H9 (cell line): ENCODE measurements around the gene PAMR1. TPM values are rescaled to one million over a fixed set of nuclear protein-coding genes. Genes with fewer than 3 reads are reported as not detected.

Experiments used
- DNase-seq: peaks from one replicate; pipeline ENCODE4 v3.0.0-alpha.2; 2017
- H2AFZ ChIP-seq: one replicate; pipeline ENCODE4 v1.6.1; 2013; ENCODE audit warnings: mild to moderate bottlenecking, low read length, control low read depth, moderate library complexity
- H2AK5ac ChIP-seq: 2 replicates; pipeline ENCODE4 v1.6.1; 2013; ENCODE audit warnings: low read length, control low read depth, mixed read lengths; ENCODE audit not compliant: insufficient read length
- H2BK120ac ChIP-seq: one replicate; pipeline ENCODE4 v1.6.1; 2013; ENCODE audit warnings: low read depth, mild to moderate bottlenecking, low read length, control low read depth, inconsistent platforms; ENCODE audit not compliant: poor library complexity, severe bottlenecking
- H2BK12ac ChIP-seq: 2 replicates; pipeline ENCODE4 v1.6.1; 2013; ENCODE audit warnings: low read length, control low read depth, mixed read lengths, low read depth; ENCODE audit not compliant: insufficient read length
- H2BK15ac ChIP-seq: 2 replicates; pipeline ENCODE4 v1.6.1; 2013; ENCODE audit warnings: low read depth, low read length, control low read depth
- H2BK20ac ChIP-seq: one replicate; pipeline ENCODE4 v1.6.1; 2013; ENCODE audit warnings: low read depth, mild to moderate bottlenecking, low read length, control low read depth, inconsistent platforms; ENCODE audit not compliant: poor library complexity, severe bottlenecking
- H2BK5ac ChIP-seq: 2 replicates; pipeline ENCODE4 v1.6.1; 2013; ENCODE audit warnings: low read length, control low read depth, mixed read lengths; ENCODE audit not compliant: insufficient read length
- H3K14ac ChIP-seq: 2 replicates; pipeline ENCODE4 v1.6.1; 2013; ENCODE audit warnings: low read length, control low read depth; ENCODE audit not compliant: insufficient read depth
- H3K18ac ChIP-seq: 2 replicates; pipeline ENCODE4 v1.6.1; 2013; ENCODE audit warnings: low read depth, mild to moderate bottlenecking, mixed read lengths, low read length, control low read depth; ENCODE audit not compliant: insufficient read length
- H3K23ac ChIP-seq: 2 replicates; pipeline ENCODE4 v1.6.1; 2013; ENCODE audit warnings: low read length, control low read depth, mixed read lengths, low read depth; ENCODE audit not compliant: insufficient read length
- H3K23me2 ChIP-seq: 2 replicates; pipeline ENCODE4 v1.6.1; 2013; ENCODE audit warnings: low read depth, mild to moderate bottlenecking, mixed read lengths, low read length, control low read depth; ENCODE audit not compliant: insufficient read length, poor library complexity, severe bottlenecking
- H3K27ac ChIP-seq: 2 replicates; pipeline ENCODE4 v1.5.1; 2013; ENCODE audit warnings: low read length, control low read depth, mixed read lengths, low read depth; ENCODE audit not compliant: insufficient read length
- H3K27me3 ChIP-seq: 2 replicates; pipeline ENCODE4 v1.6.1; 2013; ENCODE audit warnings: low read length, control low read depth, inconsistent platforms; ENCODE audit not compliant: insufficient read depth
- H3K4ac ChIP-seq: 2 replicates; pipeline ENCODE4 v1.6.1; 2013; ENCODE audit warnings: low read depth, mild to moderate bottlenecking, control low read depth, inconsistent platforms, low read length, moderate library complexity
- H3K4me1 ChIP-seq: 2 replicates; pipeline ENCODE4 v1.6.1; 2013; ENCODE audit warnings: low read length, control low read depth, inconsistent platforms; ENCODE audit not compliant: insufficient read depth
- H3K4me2 ChIP-seq: 2 replicates; pipeline ENCODE4 v1.6.1; 2013; ENCODE audit warnings: low read length, control low read depth, mixed read lengths; ENCODE audit not compliant: insufficient read length, insufficient read depth
- H3K56ac ChIP-seq: 2 replicates; pipeline ENCODE4 v1.6.1; 2013; ENCODE audit warnings: low read depth, mild to moderate bottlenecking, mixed read lengths, low read length, control low read depth; ENCODE audit not compliant: insufficient read length
- H3K79me1 ChIP-seq: 2 replicates; pipeline ENCODE4 v1.6.1; 2013; ENCODE audit warnings: low read depth, mild to moderate bottlenecking, moderate library complexity, low read length, control low read depth, inconsistent platforms; ENCODE audit not compliant: insufficient read depth, poor library complexity, severe bottlenecking
- H3K79me2 ChIP-seq: 2 replicates; pipeline ENCODE4 v1.6.1; 2013; ENCODE audit warnings: low read length, control low read depth, inconsistent platforms; ENCODE audit not compliant: insufficient read depth
- H3K9ac ChIP-seq: 2 replicates; pipeline ENCODE4 v1.6.1; 2013; ENCODE audit warnings: low read length, control low read depth, mixed read lengths; ENCODE audit not compliant: insufficient read length; ENCODE audit errors: extremely low read depth
- H3K9me3 ChIP-seq: one replicate; pipeline ENCODE4 v1.6.1; 2013; ENCODE audit warnings: low read depth, low read length, inconsistent platforms; ENCODE audit not compliant: control insufficient read depth
- H3T11ph ChIP-seq: one replicate; pipeline ENCODE4 v1.6.1; 2013; ENCODE audit warnings: mild to moderate bottlenecking, low read length, control low read depth, inconsistent platforms
- H4K20me1 ChIP-seq: one replicate; pipeline ENCODE4 v1.6.1; 2013; ENCODE audit not compliant: control insufficient read depth, insufficient read length, insufficient read depth
- H4K5ac ChIP-seq: 2 replicates; pipeline ENCODE4 v1.6.1; 2013; ENCODE audit warnings: low read depth, mild to moderate bottlenecking, mixed read lengths, low read length, control low read depth; ENCODE audit not compliant: insufficient read length
- H4K8ac ChIP-seq: replicated peaks from 2 replicates; pipeline ENCODE4 v1.6.1; 2013; ENCODE audit warnings: low read length, control low read depth, mixed read lengths, low read depth; ENCODE audit not compliant: insufficient read length
- H4K91ac ChIP-seq: 2 replicates; pipeline ENCODE4 v1.6.1; 2013; ENCODE audit warnings: low read depth, mild to moderate bottlenecking, moderate library complexity, mixed read lengths, low read length, control low read depth; ENCODE audit not compliant: insufficient read length
- H3K27ac Mint-ChIP-seq, 3 experiments: 2 replicates in 2 of 3; 3 replicates in 1 of 3; pipeline ENCODE4 v1.8.0; 2020 to 2021; ENCODE audit warnings: mixed read lengths in 3 of 3, mild to moderate bottlenecking in 1 of 3, moderate library complexity in 1 of 3
- H3K27me3 Mint-ChIP-seq: 2 replicates; pipeline ENCODE4 v1.8.0; 2021; ENCODE audit warnings: low read depth, mild to moderate bottlenecking, moderate library complexity, mixed read lengths
- H3K36me3 Mint-ChIP-seq, 3 experiments: 2 replicates in 2 of 3; 3 replicates in 1 of 3; pipeline ENCODE4 v1.8.0; 2020 to 2021; ENCODE audit warnings: low read depth in 3 of 3, mixed read lengths in 3 of 3; ENCODE audit not compliant: insufficient read depth in 1 of 3
- H3K4me1 Mint-ChIP-seq, 2 experiments: 2 replicates each; pipeline ENCODE4 v1.8.0; 2020; ENCODE audit warnings: mixed read lengths in 2 of 2
- H3K4me3 Mint-ChIP-seq, 2 experiments: 2 replicates in 1 of 2; 3 replicates in 1 of 2; pipeline ENCODE4 v1.8.0; 2020 to 2021; ENCODE audit warnings: mild to moderate bottlenecking in 2 of 2, mixed read lengths in 2 of 2, moderate library complexity in 1 of 2
- H3K9me3 Mint-ChIP-seq, 2 experiments: 2 replicates in 1 of 2; 3 replicates in 1 of 2; pipeline ENCODE4 v1.8.0; 2020; ENCODE audit warnings: mild to moderate bottlenecking in 2 of 2, mixed read lengths in 2 of 2, moderate library complexity in 1 of 2
- CTCF ChIP-seq: fragments of 200-600 bp; sonication (generic); conservative IDR thresholded peaks from 3 replicates; pipeline ENCODE4 v1.8.0; 2021; ENCODE audit warnings: antibody characterized with exemption, mild to moderate bottlenecking
- WGBS: extraction: QIAGEN DNeasy Blood & Tissue Kit; methylation state at CpG from one replicate; pipeline ENCODE4 v1.1.7; 2013; ENCODE audit warnings: missing lambda C conversion rate, low lambda C conversion rate, mixed read lengths; ENCODE audit not compliant: insufficient read length; ENCODE audit errors: extremely low coverage; 5-methylcytosine and 5-hydroxymethylcytosine counted together
- total RNA-seq: library from RNA; stranded (reverse); gene quantifications from 2 replicates; pipeline ENCODE4 v1.2.1, GENCODE V29; 2021

PAMR1 gene
- total RNA-seq, 1 experiment from 2014 or later, result 2.4 TPM

DNA sequence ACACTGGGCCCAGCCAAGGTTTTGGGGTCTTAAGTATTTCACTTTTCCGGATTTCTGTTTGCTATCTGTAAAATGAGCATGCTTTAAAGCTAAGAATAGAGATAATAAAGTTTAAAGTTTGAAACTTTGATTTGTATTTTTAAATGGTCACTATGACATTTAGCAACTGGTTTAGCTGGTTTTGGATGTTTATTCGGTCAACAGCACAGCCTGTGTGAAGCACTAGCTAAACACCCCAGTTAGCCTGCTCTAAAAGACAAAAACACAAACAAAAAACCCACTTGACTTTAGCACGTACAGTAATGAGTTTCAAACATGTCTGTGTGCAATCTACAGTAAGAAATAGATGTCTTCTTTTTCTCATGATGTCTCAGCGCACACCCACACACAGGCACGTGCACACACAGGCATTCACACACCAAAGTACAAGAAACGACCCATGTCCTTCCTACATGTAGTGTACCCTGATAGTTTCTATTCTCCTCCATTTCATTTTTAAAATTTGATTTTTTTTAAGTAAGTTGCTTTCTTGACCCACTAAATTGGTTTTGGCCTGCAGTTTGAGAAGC lies 135.4 kb downstream of the PAMR1 start:
- Histone ChIP-seq H2AK5ac (no peak overlapping the region), H3K27ac (no peak overlapping the region), H4K91ac (no peak overlapping the region), H3K56ac (no peak overlapping the region), H3K18ac (no peak overlapping the region), H4K8ac (no peak overlapping the region), H2BK5ac (no peak overlapping the region), H3K14ac (no peak overlapping the region), H2AFZ (no peak overlapping the region), H3K79me1 (no peaks in the 10 kb centered on the region), H4K20me1 (no peaks in the 10 kb centered on the region), H3K4me1 (no peaks in the 10 kb centered on the region), H3K79me2 (no peaks in the 10 kb centered on the region), H3K4me2 (no peak overlapping the region), H4K5ac (no peak overlapping the region), H3K23me2 (no peaks in the 10 kb centered on the region), H2BK20ac (no peak overlapping the region), H2BK120ac (no peak overlapping the region), H2BK12ac (no peak overlapping the region), H3K9ac (no peak overlapping the region), H3T11ph (no peak overlapping the region), H3K23ac (no peak overlapping the region), H3K4ac (no peak overlapping the region), H3K9me3 (no peaks in the 10 kb centered on the region), H3K27me3 (no peaks in the 10 kb centered on the region), H2BK15ac (no peak overlapping the region)
- no CpG with 5 or more reads among the region's 6 CpGs for WGBS
- H3K36me3 Mint-ChIP-seq, result no peaks in the 10 kb centered on the region
- no peak overlapping the region for H3K4me3 Mint-ChIP-seq
- no peak for TF ChIP-seq CTCF
- H3K9me3 Mint-ChIP-seq, result no peaks in the 10 kb centered on the region
- no peak for DNase-seq
- H3K27me3 Mint-ChIP-seq, result peaks cover 16% of the 10 kb centered on the region
- H3K27ac Mint-ChIP-seq, result no peak overlapping the region
- peaks cover 0 to 5% of the 10 kb centered on the region in 2 experiments; a peak in 2 of 4 replicates for H3K4me1 Mint-ChIP-seq
